ENCODE results near the gene LCE1C. TPM values are rescaled to one million over a fixed set of nuclear protein-coding genes. Genes with fewer than 3 reads are reported as not detected.

Gene LCE1C
- total and polyA plus RNA-seq, 2 of the 4 experiments (the other 2 are of a cell fraction) = not detected

- ChIA-PET CTCF (no interaction called here), POLR2A (ENCODE audit: unreplicated experiment) (no interaction called here)
- H3K36me3 ChIP-seq (ENCODE audit: control insufficient read depth, insufficient read depth, low read length) = no peaks in the 10 kb centered on the region
- intact Hi-C loops (cut with micrococcal nuclease) (no loop called here), dilution Hi-C loops (cut with HindIII; ENCODE audit: low sequenced_read_pairs, unreplicated experiment) (no loop called here), in situ Hi-C loops (cut with MboI; ENCODE audit: low sequenced_read_pairs) (no loop called here)
- no peak for DNase-seq
- no peak overlapping the region for H3K4me3 ChIP-seq (ENCODE audit: insufficient read depth, low read depth, low read length)
- no peaks in the 10 kb centered on the region for H3K9me3 ChIP-seq (ENCODE audit: control insufficient read depth, insufficient read depth, low read length)
- H3K79me1 ChIP-seq (ENCODE audit: low read depth in 1 of 2, low read length in 2 of 2) = no peaks in the 10 kb centered on the region
- no peak overlapping the region for H3K9ac ChIP-seq (ENCODE audit: low read depth, low read length)
- no peak overlapping the region for H4K8ac ChIP-seq (ENCODE audit: low read depth in 2 of 2, low read length in 2 of 2)
- no peak overlapping the region for H3K18ac ChIP-seq (ENCODE audit: low read depth, low read length)
- H3K4me1 ChIP-seq (ENCODE audit: control insufficient read depth, insufficient read depth, low read length) = no peaks in the 10 kb centered on the region
- no peak overlapping the region for H3K23ac ChIP-seq (ENCODE audit: low read depth, low read length)
- no peak overlapping the region for H2AFZ ChIP-seq (replicated peaks; ENCODE audit: low read length, poor library complexity)
- BruUV-seq (replicated peaks) = no TSS peak
- H2AK9ac ChIP-seq (replicated peaks; ENCODE audit: low read depth, low read length, poor library complexity) = no peak overlapping the region
- TF ChIP-seq, protein P1, sequence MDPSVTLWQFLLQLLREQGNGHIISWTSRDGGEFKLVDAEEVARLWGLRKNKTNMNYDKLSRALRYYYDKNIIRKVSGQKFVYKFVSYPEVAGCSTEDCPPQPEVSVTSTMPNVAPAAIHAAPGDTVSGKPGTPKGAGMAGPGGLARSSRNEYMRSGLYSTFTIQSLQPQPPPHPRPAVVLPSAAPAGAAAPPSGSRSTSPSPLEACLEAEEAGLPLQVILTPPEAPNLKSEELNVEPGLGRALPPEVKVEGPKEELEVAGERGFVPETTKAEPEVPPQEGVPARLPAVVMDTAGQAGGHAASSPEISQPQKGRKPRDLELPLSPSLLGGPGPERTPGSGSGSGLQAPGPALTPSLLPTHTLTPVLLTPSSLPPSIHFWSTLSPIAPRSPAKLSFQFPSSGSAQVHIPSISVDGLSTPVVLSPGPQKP (IDR thresholded peaks at IDR 0.05; ENCODE audit: borderline replicate concordance, low read depth, low read length) = no peak
- TF ChIP-seq MXI1 (IDR thresholded peaks at IDR 0.05; ENCODE audit: borderline replicate concordance, low read depth, low read length) (no peak), CHD1 (IDR thresholded peaks at IDR 0.05; ENCODE audit: low read depth, low read length) (no peak), BHLHE40 (IDR thresholded peaks at IDR 0.05; ENCODE audit: low read depth, low read length) (no peak), MAFK (IDR thresholded peaks at IDR 0.05; ENCODE audit: low read depth, low read length) (no peak), SMC3 (IDR thresholded peaks at IDR 0.05; ENCODE audit: low read depth, low read length) (no peak), RFX5 (IDR thresholded peaks at IDR 0.05; ENCODE audit: low read depth, low read length) (no peak), NFE2L2 (IDR thresholded peaks at IDR 0.05; ENCODE audit: low read depth, low read length) (no peak), FOS (IDR thresholded peaks at IDR 0.05; ENCODE audit: low read depth, low read length) (no peak), MAZ (IDR thresholded peaks at IDR 0.05; ENCODE audit: borderline replicate concordance, low read depth, low read length) (no peak), CEBPB (IDR thresholded peaks at IDR 0.05; ENCODE audit: low read depth, low read length) (no peak)
- TF ChIP-seq, protein P2, sequence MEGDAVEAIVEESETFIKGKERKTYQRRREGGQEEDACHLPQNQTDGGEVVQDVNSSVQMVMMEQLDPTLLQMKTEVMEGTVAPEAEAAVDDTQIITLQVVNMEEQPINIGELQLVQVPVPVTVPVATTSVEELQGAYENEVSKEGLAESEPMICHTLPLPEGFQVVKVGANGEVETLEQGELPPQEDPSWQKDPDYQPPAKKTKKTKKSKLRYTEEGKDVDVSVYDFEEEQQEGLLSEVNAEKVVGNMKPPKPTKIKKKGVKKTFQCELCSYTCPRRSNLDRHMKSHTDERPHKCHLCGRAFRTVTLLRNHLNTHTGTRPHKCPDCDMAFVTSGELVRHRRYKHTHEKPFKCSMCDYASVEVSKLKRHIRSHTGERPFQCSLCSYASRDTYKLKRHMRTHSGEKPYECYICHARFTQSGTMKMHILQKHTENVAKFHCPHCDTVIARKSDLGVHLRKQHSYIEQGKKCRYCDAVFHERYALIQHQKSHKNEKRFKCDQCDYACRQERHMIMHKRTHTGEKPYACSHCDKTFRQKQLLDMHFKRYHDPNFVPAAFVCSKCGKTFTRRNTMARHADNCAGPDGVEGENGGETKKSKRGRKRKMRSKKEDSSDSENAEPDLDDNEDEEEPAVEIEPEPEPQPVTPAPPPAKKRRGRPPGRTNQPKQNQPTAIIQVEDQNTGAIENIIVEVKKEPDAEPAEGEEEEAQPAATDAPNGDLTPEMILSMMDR (conservative IDR thresholded peaks at IDR 0.05; ENCODE audit: low read depth, low read length) = no peak
- no peak overlapping the region for H3K4ac ChIP-seq (ENCODE audit: low read depth, low read length)
- H4K20me1 ChIP-seq (ENCODE audit: insufficient read depth, low read length) = no peaks in the 10 kb centered on the region
- no CpG with 5 or more reads among the region's 2 CpGs for WGBS, 2 experiments (ENCODE audit: extremely low coverage in 2 of 2, insufficient read length in 1 of 2)
- H2BK5ac ChIP-seq (ENCODE audit: low read depth, low read length, poor library complexity, severe bottlenecking) = no peak overlapping the region
- H3K4me2 ChIP-seq (ENCODE audit: low read depth, low read length) = no peak overlapping the region
- no peaks in the 10 kb centered on the region for H3K9me1 ChIP-seq (ENCODE audit: insufficient read depth, low read length)
- H3K14ac ChIP-seq (replicated peaks; ENCODE audit: low read depth, low read length) = no peak overlapping the region
- no peak overlapping the region for H2AK5ac ChIP-seq (ENCODE audit: low read depth, low read length)
- ATAC-seq (ENCODE audit: low read depth) = no peak
- H2BK15ac ChIP-seq (ENCODE audit: low read depth, low read length) = no peak overlapping the region
- no peaks in the 10 kb centered on the region for H3K27me3 ChIP-seq (ENCODE audit: control insufficient read depth, insufficient read depth, low read length)
- H3K27ac ChIP-seq (ENCODE audit: insufficient read depth, low read length) = no peak overlapping the region
- no peak overlapping the region for H2BK120ac ChIP-seq (ENCODE audit: low read depth, low read length)
- H4K91ac ChIP-seq (ENCODE audit: insufficient read depth, low read depth, low read length) = no peak overlapping the region
- H2BK20ac ChIP-seq (ENCODE audit: low read depth, low read length) = no peak overlapping the region
- H3K56ac ChIP-seq (ENCODE audit: extremely low read depth, insufficient read depth, low read length) = no peak overlapping the region
- H4K5ac ChIP-seq (ENCODE audit: low read depth, low read length) = no peak overlapping the region
Measured at GRCh38 chr1:152855661-152856060, 49.2 kb upstream of the LCE1C start.

Data from IMR-90 (cell line).